NCI-H146 treated with DMSO at 0.1 percent for 48 hours (cell line): ENCODE results near the gene VWA2.
A peak's percentile ranks its signal among the peaks of the same experiment; 100 is the strongest.

Source experiments
- DNase-seq: peaks from one replicate; lab custom pipeline; 2025; ENCODE audit not compliant: unreplicated experiment; lab: John Stamatoyannopoulos, UW

The VWA2 gene

GRCh38 chr10:114293075-114293474 is 54.0 kb downstream of the VWA2 start:
- DNase-seq = no peak

- no peak for DNase-seq
These were observed 55.5 kb downstream of the VWA2 start for GRCh38 chr10:114294549-114294948.

GRCh38 chr10:114295393-114295792 is 56.3 kb downstream of the VWA2 start:
- DNase-seq = no peak

GRCh38 chr10:114297136-114297705 is 58.2 kb downstream of the VWA2 start:
- DNase-seq = no peak

- no peak for DNase-seq
These were observed 61.1 kb downstream of the VWA2 start for GRCh38 chr10:114300036-114300645.

- DNase-seq = no peak
These were observed 62.1 kb downstream of the VWA2 start for GRCh38 chr10:114301177-114301576.

- DNase-seq = no peak
These were observed 63.1 kb downstream of the VWA2 start for GRCh38 chr10:114301951-114302710.

- no peak for DNase-seq
These were observed 64.5 kb downstream of the VWA2 start for GRCh38 chr10:114303556-114303955.

- DNase-seq = peak; percentile 74
These were observed 65.0 kb downstream of the VWA2 start for GRCh38 chr10:114304017-114304570.

- peak; percentile 74 for DNase-seq
These were observed 65.7 kb downstream of the VWA2 start for GRCh38 chr10:114304571-114305421.

GRCh38 chr10:114305521-114305925 is 66.5 kb downstream of the VWA2 start:
- no peak for DNase-seq

GRCh38 chr10:114306116-114306973 is 67.3 kb downstream of the VWA2 start:
- DNase-seq = no peak

- no peak for DNase-seq
These were observed 68.7 kb downstream of the VWA2 start for GRCh38 chr10:114307731-114308130.

GRCh38 chr10:114308531-114309363 is 69.7 kb downstream of the VWA2 start:
- DNase-seq = peak; percentile 65

GRCh38 chr10:114309364-114309651 is 70.3 kb downstream of the VWA2 start:
- no peak for DNase-seq

- no peak for DNase-seq
These were observed 71.3 kb downstream of the VWA2 start for GRCh38 chr10:114310346-114310745.

GRCh38 chr10:114311023-114311422 is 72.0 kb downstream of the VWA2 start:
- no peak for DNase-seq

- no peak for DNase-seq
These were observed 72.6 kb downstream of the VWA2 start for GRCh38 chr10:114311496-114312209.

GRCh38 chr10:114313139-114313538 is 74.1 kb downstream of the VWA2 start:
- DNase-seq = no peak
